SJCRH30 (cell line): ENCODE measurements around the gene IFFO2. TPM values are rescaled to one million over a fixed set of nuclear protein-coding genes. Genes with fewer than 3 reads are reported as not detected.

ENCODE experiments used
- DNase-seq, 2 experiments: peaks; one replicate each; pipeline ENCODE4 v3.0.0-alpha.2; 2015 to 2020
- H3K27ac ChIP-seq: fragments of 250-450 bp; sonication (Bioruptor Pico); 2 replicates; pipeline ENCODE4 v1.5.1; 2020; ENCODE audit warnings: mild to moderate bottlenecking, moderate library complexity
- H3K27me3 ChIP-seq: fragments of 250-450 bp; sonication (Bioruptor Pico); 2 replicates; pipeline ENCODE4 v1.5.1; 2020; ENCODE audit warnings: mild to moderate bottlenecking, moderate library complexity
- H3K36me3 ChIP-seq: fragments of 250-450 bp; sonication (Bioruptor Pico); 2 replicates; pipeline ENCODE4 v1.5.1; 2020; ENCODE audit warnings: mild to moderate bottlenecking, moderate library complexity
- H3K4me1 ChIP-seq: fragments of 250-450 bp; sonication (Bioruptor Pico); 2 replicates; pipeline ENCODE4 v1.5.1; 2020; ENCODE audit warnings: mild to moderate bottlenecking, moderate library complexity
- H3K4me3 ChIP-seq: fragments of 250-450 bp; sonication (Bioruptor Pico); 2 replicates; pipeline ENCODE4 v1.5.1; 2020; ENCODE audit warnings: mild to moderate bottlenecking, moderate library complexity
- H3K9me3 ChIP-seq: fragments of 250-450 bp; sonication (Bioruptor Pico); replicated peaks from 2 replicates; pipeline ENCODE4 v1.5.1; 2020; ENCODE audit warnings: mild to moderate bottlenecking, moderate library complexity
- total RNA-seq: library from RNA; depleted of rRNA; stranded (reverse); fragments of >200 nt; shearing (Covaris generic); gene quantifications from 2 replicates; pipeline ENCODE4 v1.2.3, GENCODE V29; 2014

IFFO2 gene
- total RNA-seq, 1 experiment from 2014 or later = 5.9 TPM

DNA sequence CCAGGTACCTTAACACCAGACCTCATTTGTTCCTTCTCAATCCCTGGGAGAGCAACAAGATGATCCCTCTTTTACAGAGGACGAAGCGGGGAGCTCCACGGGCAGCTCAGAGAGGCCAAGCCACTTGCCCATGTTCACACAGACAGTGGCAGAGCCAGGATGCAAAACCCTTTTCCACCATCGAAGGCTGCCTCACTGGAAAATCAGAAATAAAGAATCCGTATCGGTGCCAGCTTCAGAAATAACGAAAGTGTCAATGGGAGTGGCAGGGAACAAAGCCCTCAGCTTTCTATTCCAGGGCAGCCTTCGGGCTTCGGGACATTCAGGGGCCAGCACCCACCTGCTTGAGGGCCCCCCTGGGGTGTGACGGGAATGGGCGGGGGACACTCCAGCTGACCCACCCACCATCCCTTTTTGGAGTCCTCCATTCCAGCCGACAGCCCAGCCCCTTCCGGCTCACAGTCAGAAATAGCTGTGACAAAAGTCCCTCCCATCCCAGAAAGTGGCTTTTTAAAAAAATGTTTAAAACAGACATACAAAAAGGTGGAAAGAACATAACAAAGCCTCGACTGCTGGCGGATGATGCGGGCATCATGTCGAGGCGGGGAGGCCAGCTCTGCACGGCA is 6.0 kb downstream of the IFFO2 start:
- no peaks in the 10 kb centered on the region for H3K36me3 ChIP-seq
- H3K27ac ChIP-seq = peak overlapping the region; percentile 69
- H3K9me3 ChIP-seq = no peaks in the 10 kb centered on the region
- DNase-seq = no peak
- H3K4me1 ChIP-seq = peaks cover 25% of the 10 kb centered on the region
- H3K4me3 ChIP-seq = peak overlapping the region; percentile 36
- H3K27me3 ChIP-seq = peaks cover 11% of the 10 kb centered on the region; the same call in 1 of the 2 replicates

DNA sequence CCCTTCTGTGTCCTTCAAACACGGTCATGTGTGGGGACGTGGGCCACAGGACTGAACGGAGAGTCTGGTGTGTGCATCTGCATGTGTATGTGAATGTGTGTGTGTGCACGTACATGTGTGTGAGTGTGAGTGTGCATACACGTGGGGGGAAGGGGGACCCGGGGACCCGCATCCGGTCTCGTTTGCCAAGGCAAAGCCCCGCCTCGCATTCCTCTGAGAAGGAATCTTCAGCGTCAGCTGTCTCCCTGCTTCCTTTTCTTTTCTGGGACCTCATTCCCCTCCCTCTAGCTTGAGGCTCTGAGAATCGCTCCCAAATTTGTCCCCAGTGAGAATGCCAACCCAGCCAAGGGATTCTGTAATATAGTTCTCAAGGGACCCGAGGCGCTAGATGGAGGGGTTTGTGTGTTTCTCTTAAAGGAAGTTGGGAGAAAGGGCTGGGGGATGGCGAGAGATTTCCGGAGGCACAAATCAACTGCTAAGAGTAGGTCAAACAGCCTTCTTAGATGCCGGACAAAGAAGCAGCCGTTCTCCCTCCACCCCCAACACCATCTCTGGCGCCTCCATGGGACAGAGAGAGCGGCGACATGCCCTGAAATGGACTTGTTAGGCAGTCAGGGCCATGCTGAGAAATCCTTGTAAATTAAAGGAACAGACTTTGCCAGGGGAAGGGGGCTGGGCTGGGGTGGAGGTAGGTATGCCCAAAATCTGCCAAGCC is 6.6 kb downstream of the IFFO2 start:
- Histone ChIP-seq H3K4me3 (peak overlapping the region; percentile 36), H3K27me3 (peaks cover 5% of the 10 kb centered on the region; the same call in 1 of the 2 replicates), H3K36me3 (no peaks in the 10 kb centered on the region), H3K27ac (peak overlapping the region; percentile 69), H3K4me1 (peaks cover 25% of the 10 kb centered on the region), H3K9me3 (no peaks in the 10 kb centered on the region)
- peak; percentile 73 for DNase-seq

DNA sequence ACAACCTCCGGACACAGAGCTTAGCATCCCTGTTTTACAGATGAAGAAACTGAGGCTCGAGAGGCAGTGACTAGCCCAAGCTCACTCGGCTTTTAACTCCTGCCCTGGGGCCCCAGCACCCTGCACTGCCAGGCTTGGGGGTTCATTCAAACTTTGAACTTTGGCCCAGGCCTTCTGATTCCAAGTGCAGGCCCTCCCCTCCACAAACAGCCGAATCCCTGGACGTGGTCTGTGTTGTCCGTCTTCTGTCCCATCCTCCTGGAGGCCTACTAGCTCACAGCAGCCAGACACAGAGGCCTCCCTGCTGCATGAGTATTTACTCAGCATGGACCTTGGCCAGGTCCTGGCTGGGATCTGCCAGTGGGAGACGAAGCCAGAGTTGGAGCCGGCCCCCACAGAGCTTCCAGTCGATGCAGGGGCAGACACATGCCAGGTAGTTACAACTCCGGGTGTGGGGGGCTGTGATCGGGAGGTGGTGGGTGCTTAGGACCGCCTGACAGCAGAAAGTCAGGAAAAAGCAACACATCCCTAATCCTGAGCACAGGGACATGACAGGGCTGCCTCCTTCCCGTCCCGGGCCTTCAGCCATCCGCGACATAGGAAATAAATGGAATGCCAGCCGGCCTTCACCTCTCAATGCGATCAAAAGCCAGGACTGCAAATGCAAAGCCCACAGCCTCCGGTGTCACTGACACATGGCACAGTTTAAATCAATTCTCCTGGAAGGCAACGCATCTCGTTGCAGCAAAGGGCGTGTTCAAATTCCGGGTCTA is 7.4 kb downstream of the IFFO2 start:
- Histone ChIP-seq H3K4me1 (peaks cover 25% of the 10 kb centered on the region), H3K27ac (peak overlapping the region; percentile 69), H3K4me3 (peak overlapping the region; percentile 36), H3K36me3 (no peaks in the 10 kb centered on the region), H3K27me3 (no peaks in the 10 kb centered on the region), H3K9me3 (no peaks in the 10 kb centered on the region)
- peak; percentile 34 to 35 for DNase-seq

DNA sequence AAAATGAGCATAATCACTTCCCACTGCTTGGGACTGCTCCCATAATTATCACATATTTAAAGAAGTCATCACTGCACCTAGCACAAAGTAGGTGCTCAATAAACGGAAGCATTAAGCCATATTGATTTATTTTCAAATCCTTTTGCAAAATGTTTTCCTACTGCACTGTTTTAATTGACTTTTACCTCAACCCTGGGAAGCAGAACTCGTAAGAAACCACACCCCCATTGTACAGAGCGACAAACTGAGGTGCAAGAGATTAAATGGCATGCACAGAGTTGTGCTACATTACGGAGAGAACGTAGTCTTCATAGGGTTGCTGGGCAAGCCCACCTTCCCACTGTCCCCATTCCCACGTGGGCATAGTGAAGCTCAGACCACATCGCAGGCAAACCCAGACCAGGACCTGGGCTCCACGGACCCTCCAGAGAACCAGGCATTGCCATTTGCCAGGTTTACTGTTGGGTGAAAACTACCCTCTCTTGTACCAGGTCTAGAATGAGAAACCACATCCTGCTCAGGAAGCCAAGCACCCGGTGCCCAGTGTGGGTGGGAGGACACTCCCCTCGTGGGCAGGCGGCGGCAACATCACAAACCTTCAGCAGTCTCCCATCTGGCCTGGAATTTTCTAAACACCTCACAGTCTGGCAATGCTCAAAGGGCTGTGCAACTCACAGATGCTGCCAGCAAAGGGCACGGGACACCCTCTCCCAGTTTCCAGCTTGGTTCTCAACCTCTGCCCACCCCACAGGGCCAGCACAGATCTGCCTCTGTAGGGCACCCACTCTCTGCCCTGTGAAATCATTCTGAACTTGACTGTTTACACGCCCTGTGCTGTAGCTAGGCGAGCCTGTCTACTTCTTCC is 8.2 kb downstream of the IFFO2 start:
- Histone ChIP-seq H3K9me3 (no peaks in the 10 kb centered on the region), H3K27ac (no peak overlapping the region; the same call in 1 of the 2 replicates), H3K27me3 (no peaks in the 10 kb centered on the region), H3K4me1 (peaks cover 25% of the 10 kb centered on the region), H3K4me3 (no peak overlapping the region), H3K36me3 (no peaks in the 10 kb centered on the region)
- no peak for DNase-seq

DNA sequence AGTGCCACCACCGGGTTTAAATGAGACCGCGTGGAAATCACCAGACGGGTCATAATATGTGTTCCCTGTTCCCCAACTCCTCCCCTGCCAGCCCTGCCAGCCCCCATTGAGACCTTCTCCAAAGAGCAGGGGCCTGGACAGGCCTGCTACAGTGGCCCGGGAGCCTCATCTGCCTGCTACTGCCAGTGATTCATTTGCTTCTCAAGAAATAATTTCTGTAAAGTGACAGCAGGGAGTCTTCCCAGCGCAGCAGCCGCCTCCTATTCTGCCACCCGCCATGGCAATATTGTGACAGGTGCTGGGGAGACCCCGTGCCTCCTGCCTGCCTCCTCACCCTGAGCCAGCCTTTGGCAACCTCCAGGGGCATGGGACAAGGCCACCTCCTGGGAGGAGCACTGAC is 8.9 kb downstream of the IFFO2 start:
- H3K4me3 ChIP-seq = no peak overlapping the region
- no peaks in the 10 kb centered on the region for H3K9me3 ChIP-seq
- H3K4me1 ChIP-seq = peaks cover 25% of the 10 kb centered on the region
- H3K27ac ChIP-seq = no peak overlapping the region
- H3K27me3 ChIP-seq = no peaks in the 10 kb centered on the region
- no peak for DNase-seq
- no peaks in the 10 kb centered on the region for H3K36me3 ChIP-seq

DNA sequence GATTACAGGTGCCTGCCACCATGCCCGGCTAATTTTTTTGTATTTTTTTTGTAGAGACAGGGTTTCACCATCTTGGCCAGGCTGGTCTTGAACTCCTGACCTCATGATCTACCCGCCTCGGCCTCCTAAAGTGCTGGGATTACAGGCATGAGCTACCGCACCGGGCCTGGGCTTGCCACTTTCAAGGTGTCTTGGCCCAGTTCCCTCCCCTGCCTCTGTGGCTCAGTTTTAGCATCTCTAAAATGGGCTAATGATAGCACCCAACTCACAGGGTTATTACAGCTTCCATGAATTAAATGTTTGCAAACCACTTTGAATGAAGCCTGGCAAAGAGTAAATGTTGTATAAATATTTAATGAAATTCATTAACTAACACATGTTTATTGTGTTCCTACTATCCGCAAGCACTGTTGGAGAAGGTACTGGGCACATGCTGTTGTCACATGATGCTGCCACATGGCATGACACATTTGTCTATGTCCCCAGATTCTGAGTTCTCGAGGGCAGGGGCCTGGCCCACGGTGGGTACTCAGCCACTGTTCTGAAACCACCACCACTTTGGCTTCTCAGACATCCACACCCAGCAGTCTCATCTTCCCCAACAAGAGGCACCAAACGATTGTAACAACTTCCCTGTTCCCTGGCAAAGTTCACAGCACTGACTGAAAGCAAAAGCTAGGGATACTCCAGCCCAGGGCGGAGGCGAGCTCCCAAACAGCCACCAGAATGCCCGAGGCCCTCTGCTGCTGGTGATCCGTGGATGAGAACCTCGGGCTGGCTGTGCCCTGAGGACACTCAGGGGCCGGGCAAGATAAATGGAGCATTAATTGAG is 9.7 kb downstream of the IFFO2 start:
- H3K9me3 ChIP-seq = no peaks in the 10 kb centered on the region
- H3K36me3 ChIP-seq = no peaks in the 10 kb centered on the region
- H3K4me3 ChIP-seq = no peak overlapping the region
- H3K27me3 ChIP-seq = no peaks in the 10 kb centered on the region
- peaks cover 31% of the 10 kb centered on the region for H3K4me1 ChIP-seq
- no peak overlapping the region for H3K27ac ChIP-seq
- no peak for DNase-seq

DNA sequence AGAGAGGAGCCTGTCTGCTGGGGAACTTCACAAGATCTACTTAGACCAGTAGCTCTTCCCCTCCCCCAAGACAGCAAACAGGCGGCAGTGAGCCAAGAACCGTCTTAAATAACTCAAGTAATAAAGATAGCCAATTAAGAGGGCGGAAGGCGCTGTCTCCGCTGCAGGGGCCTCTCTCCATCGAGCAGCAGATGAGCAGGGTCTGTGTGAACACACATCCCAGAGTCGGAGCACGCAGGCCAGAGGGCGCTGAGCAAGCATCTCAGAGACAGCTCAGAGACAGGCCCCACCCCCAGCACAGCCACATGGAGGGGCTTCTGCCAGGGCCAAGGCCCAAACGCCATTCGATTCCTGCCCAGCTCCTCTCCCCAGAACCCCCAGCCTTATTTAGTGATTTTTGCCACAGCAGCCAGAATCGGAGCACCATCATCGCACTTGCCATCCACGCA is 11.1 kb downstream of the IFFO2 start:
- Histone ChIP-seq H3K4me1 (peaks cover 41% of the 10 kb centered on the region), H3K27me3 (no peaks in the 10 kb centered on the region), H3K9me3 (no peaks in the 10 kb centered on the region), H3K27ac (no peak overlapping the region), H3K36me3 (no peaks in the 10 kb centered on the region), H3K4me3 (no peak overlapping the region)
- DNase-seq = peak in 1 of 2 experiments; percentile 44

DNA sequence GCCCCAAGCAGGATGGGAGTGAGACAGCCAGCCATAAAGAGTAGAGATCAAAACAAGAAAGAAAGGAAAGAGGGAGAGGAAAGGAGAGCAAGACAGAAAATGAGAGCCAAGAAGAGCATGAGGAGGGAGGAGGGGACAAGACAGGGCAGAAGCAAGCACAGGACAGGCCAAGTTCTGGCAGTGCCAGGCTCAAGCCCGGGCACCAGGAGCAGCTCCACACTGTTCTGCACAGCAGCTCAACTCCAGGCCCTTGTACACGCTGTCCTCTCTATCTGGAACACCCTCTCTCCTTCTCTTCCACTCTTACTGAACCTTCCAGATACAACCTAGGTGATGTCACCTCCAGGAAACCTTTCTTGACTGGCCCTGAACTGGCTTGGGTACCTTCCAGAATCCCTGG is 11.7 kb downstream of the IFFO2 start:
- H3K36me3 ChIP-seq = no peaks in the 10 kb centered on the region
- no peak overlapping the region for H3K4me3 ChIP-seq
- H3K27me3 ChIP-seq = no peaks in the 10 kb centered on the region
- DNase-seq = no peak
- H3K27ac ChIP-seq = no peak overlapping the region
- peaks cover 41% of the 10 kb centered on the region for H3K4me1 ChIP-seq
- H3K9me3 ChIP-seq = no peaks in the 10 kb centered on the region

DNA sequence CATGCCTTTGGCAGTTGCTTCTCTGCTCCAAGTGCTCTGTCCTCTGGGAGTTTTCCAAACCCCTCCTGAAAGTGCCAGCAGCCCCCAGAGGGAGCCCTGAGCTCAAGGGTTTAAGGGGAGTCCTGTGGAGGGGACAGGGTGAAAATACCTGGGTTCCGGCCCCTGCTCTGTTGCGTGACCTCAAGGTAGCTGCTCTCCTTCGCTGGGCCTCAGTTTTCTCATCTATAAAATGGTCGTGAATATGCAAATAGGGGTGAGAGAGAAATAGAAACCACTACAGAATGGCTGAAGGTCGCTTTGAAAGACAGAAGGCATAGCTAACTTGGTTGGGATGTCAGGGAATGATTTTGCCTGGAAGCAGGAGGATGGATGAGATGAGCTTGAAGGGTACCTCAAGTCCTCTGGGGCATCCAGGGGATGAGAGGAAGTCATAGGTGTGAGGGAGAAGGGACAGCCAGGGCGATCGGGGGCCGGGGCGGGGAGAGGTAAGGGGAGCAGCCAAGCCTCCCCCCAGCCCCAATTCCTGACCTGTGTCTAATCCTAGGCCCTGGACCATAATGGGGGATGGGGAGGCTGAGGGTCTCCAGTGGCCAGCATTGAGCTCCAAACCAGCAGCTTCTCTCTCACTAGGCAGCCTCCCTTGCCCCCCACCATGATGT is 12.4 kb downstream of the IFFO2 start:
- Histone ChIP-seq H3K4me3 (no peak overlapping the region), H3K36me3 (no peaks in the 10 kb centered on the region), H3K27ac (no peak overlapping the region), H3K27me3 (no peaks in the 10 kb centered on the region), H3K9me3 (no peaks in the 10 kb centered on the region), H3K4me1 (peaks cover 41% of the 10 kb centered on the region)
- DNase-seq = no peak

DNA sequence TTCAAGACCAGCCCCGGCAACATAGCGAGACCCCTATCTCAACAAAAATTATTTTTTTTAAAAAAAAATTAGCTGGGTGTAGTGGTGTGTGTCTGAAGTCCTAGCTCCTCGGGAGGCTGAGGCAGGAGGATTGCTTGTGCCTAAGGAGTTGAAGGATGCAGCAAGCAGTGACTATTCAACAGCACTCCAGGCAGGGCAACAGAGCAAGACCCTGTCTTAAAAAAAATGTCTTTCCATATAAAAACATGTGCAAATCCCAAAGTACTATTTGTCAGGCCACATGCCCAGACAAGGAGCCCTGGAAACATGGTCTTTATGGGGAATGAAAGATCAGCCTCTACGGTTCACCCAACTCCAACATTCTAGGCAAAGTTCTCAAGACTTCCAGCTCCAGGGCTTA is 13.3 kb downstream of the IFFO2 start:
- Histone ChIP-seq H3K27me3 (no peaks in the 10 kb centered on the region), H3K4me3 (no peak overlapping the region), H3K9me3 (no peaks in the 10 kb centered on the region), H3K4me1 (peaks cover 42% of the 10 kb centered on the region), H3K36me3 (no peaks in the 10 kb centered on the region), H3K27ac (no peak overlapping the region)
- no peak for DNase-seq

DNA sequence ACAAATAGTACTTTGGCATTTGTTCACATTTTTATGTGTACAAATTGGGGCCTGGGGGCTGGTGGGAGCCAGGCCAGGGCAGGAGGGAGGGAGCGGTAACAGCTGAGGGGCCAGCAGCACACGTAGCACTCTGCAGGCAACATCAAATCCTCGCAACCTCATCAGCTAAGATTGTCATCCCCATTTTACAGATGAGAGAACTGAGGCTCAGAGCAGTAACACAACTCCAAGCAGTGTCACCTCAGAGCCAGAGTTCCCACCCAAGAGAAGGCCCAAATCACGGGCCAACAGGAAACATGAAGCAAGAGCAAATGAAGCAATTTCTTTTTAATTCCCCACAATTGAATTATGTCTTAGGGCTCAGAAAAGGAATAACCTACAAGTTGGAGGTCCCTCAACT is 14.1 kb downstream of the IFFO2 start:
- no peak overlapping the region for H3K4me3 ChIP-seq
- H3K9me3 ChIP-seq = no peaks in the 10 kb centered on the region
- H3K4me1 ChIP-seq = peaks cover 43% of the 10 kb centered on the region
- H3K27me3 ChIP-seq = no peaks in the 10 kb centered on the region
- DNase-seq = no peak
- no peaks in the 10 kb centered on the region for H3K36me3 ChIP-seq
- peak overlapping the region; percentile 76 for H3K27ac ChIP-seq

DNA sequence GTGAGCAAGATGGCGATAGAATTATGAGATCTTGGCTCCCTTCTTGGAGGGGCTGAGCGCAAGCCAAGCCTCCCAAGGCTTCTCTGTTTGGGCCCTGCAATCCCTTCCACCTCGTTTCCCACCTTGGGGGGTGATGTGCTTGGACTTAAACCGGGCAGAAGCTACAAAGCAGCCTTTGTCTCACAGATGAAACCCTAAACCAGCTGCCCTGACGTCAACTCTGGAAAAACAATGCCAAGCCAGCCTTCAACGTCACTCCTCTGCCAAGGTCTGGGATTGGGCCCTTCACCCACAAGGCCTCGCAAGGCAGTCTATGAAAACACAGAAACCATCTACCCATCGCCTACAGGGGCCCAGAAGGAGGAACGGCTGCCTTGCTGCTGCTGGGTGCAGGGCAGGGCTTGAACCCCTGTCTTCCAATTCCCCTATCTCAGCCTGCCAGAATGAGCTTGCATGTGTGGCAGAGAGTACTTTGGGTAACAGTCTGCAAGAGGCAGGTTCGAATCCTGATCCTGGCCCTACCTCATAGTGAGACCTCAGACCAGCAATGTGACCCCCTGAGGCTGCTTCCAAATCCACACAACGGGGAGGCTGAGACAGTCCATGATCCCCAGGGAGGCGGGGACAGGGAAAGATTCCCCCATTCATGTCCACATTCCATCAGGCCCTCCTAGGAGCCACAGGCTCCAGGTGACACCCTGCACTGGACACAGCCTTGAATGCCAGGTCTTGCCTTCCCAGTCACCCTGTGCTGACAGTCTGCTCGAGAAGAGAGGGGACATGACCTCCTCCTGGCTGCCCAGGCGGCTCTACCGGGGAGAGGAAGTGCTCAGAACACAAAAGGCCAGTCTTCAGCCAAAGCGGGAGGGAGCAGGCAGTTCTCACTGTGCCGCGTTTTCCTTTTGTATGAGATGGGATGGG is 15.0 kb downstream of the IFFO2 start:
- Histone ChIP-seq H3K4me3 (no peak overlapping the region), H3K36me3 (no peaks in the 10 kb centered on the region), H3K27me3 (no peaks in the 10 kb centered on the region), H3K4me1 (peaks cover 43% of the 10 kb centered on the region), H3K9me3 (no peaks in the 10 kb centered on the region), H3K27ac (peak overlapping the region; percentile 76)
- peak; percentile 94 to 99 for DNase-seq
